Measurements from ENCODE around the gene KCNIP3. TPM values are rescaled to one million over a fixed set of nuclear protein-coding genes. Genes with fewer than 3 reads are reported as not detected.

The KCNIP3 gene
- total RNA-seq, 1 donor from 2014 or later, result 0.68 TPM

DNA sequence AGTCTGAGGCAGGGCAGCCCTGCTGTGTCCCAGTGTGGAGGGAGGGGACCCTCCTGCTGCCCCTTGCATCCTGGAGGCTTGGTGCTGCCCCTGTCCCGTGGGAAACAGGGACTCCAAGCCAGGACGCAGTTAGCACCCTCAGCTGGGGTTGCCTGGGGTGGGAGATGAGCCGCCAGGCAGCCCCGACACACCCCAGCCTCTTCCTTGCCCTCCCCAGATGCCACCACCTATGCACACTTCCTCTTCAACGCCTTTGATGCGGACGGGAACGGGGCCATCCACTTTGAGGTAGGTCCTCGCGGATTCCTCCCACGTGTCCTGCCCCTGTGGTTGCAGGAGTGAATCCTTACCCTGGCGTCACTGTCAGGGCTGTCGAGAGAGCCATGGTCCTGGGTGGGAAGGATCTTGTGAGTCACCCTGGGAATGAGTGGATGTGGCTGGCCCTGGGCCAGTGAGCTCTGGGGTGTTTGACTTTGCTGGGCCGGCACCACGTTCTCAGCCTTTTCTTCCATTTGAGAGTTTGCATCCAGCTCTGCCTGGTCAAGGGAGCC lies 77.8 kb downstream of the KCNIP3 start:
- Histone ChIP-seq H2AFZ (ENCODE audit: low read depth, low read length) (no peak overlapping the region), H3K4me1 (ENCODE audit: insufficient read depth, low read length) (no peaks in the 10 kb centered on the region), H4K20me1 (ENCODE audit: insufficient read depth, low read length) (no peaks in the 10 kb centered on the region), H3K36me3 (ENCODE audit: insufficient read depth, low read length) (no peaks in the 10 kb centered on the region), H3K4me2 (ENCODE audit: low read length) (no peak overlapping the region), H3K9me3 (ENCODE audit: insufficient read depth, low read depth, low read length) (no peaks in the 10 kb centered on the region), H3K4me3 (ENCODE audit: insufficient read depth, low read depth, low read length) (no peak overlapping the region), H3K9ac (ENCODE audit: low read length) (no peak overlapping the region), H3K79me2 (ENCODE audit: insufficient read depth, low read length) (no peaks in the 10 kb centered on the region), H3K27ac (ENCODE audit: low read depth, low read length) (no peak overlapping the region), H3K27me3 (ENCODE audit: insufficient read depth, low read length) (peaks cover 2% of the 10 kb centered on the region)
- H3K27ac Mint-ChIP-seq (ENCODE audit: unreplicated experiment), result no peak overlapping the region
- FAIRE-seq (no peak), DNase-seq (ENCODE audit: low read depth) (peak; percentile 22)
- peaks cover 34% of the 10 kb centered on the region for H3K27me3 Mint-ChIP-seq (ENCODE audit: low read depth, unreplicated experiment)
- peaks cover 1% of the 10 kb centered on the region for H3K9me3 Mint-ChIP-seq (ENCODE audit: unreplicated experiment)
- peaks cover 5% of the 10 kb centered on the region for H3K4me1 Mint-ChIP-seq (ENCODE audit: low read depth, unreplicated experiment)
- H3K4me3 Mint-ChIP-seq (ENCODE audit: unreplicated experiment), result no peak overlapping the region
- TF ChIP-seq EZH2 (IDR thresholded peaks at IDR 0.05; ENCODE audit: insufficient read depth, low read length) (no peak), CTCF (IDR thresholded peaks at IDR 0.05; ENCODE audit: insufficient read depth, low read depth, low read length) (no peak)
- H3K36me3 Mint-ChIP-seq (ENCODE audit: low read depth, unreplicated experiment), result no peaks in the 10 kb centered on the region

DNA sequence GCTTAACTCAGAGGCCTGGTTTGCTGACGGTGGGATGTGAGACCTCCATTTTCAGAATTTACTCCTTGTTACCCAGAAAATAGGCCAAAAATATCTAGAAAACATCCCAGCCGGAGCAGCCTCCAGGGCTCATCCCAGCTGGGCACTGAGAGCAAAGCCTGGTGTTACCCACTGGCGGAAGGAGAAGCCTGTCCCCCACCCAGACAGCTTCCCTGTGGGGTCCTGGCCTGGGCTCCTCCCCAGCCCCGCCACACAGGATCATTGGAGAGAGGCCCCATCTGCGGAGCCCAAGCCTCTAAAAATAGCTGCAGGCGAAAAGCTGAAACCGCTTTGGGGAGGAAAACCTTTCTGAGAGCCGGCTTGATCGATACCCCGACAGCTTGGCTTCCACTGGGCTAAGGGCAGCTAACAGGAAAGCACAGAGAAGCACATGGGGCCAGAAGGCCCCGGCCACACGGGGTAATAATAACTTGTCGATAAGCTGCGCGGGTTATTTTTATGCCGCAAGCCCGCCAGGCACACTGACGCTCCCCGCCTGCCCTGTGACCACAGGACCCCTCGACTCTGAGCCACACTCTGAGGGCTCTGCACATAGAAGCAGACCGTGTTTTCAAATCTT lies 78.5 kb downstream of the KCNIP3 start:
- Histone ChIP-seq H3K27ac (ENCODE audit: low read depth, low read length) (no peak overlapping the region), H2AFZ (ENCODE audit: low read depth, low read length) (no peak overlapping the region), H3K4me1 (ENCODE audit: insufficient read depth, low read length) (no peaks in the 10 kb centered on the region), H3K9me3 (ENCODE audit: insufficient read depth, low read depth, low read length) (no peaks in the 10 kb centered on the region), H3K79me2 (ENCODE audit: insufficient read depth, low read length) (no peaks in the 10 kb centered on the region), H3K4me3 (ENCODE audit: insufficient read depth, low read depth, low read length) (no peak overlapping the region), H3K27me3 (ENCODE audit: insufficient read depth, low read length) (peaks cover 2% of the 10 kb centered on the region), H3K4me2 (ENCODE audit: low read length) (no peak overlapping the region), H3K9ac (ENCODE audit: low read length) (no peak overlapping the region), H3K36me3 (ENCODE audit: insufficient read depth, low read length) (no peaks in the 10 kb centered on the region), H4K20me1 (ENCODE audit: insufficient read depth, low read length) (no peaks in the 10 kb centered on the region)
- peaks cover 1% of the 10 kb centered on the region for H3K9me3 Mint-ChIP-seq (ENCODE audit: unreplicated experiment)
- H3K4me3 Mint-ChIP-seq (ENCODE audit: unreplicated experiment), result no peak overlapping the region
- peaks cover 5% of the 10 kb centered on the region for H3K4me1 Mint-ChIP-seq (ENCODE audit: low read depth, unreplicated experiment)
- peaks cover 41% of the 10 kb centered on the region for H3K27me3 Mint-ChIP-seq (ENCODE audit: low read depth, unreplicated experiment)
- FAIRE-seq (no peak), DNase-seq (ENCODE audit: low read depth) (no peak)
- no peak overlapping the region for H3K27ac Mint-ChIP-seq (ENCODE audit: unreplicated experiment)
- no peaks in the 10 kb centered on the region for H3K36me3 Mint-ChIP-seq (ENCODE audit: low read depth, unreplicated experiment)
- TF ChIP-seq CTCF (IDR thresholded peaks at IDR 0.05; ENCODE audit: insufficient read depth, low read depth, low read length), result no peak
- TF ChIP-seq EZH2 (IDR thresholded peaks at IDR 0.05; ENCODE audit: insufficient read depth, low read length), result no peak

Data from astrocyte (in vitro differentiated cells and primary cell).